Hepatocyte (in vitro differentiated cells): ENCODE measurements around the gene DMWD. TPM values are rescaled to one million over a fixed set of nuclear protein-coding genes. Genes with fewer than 3 reads are reported as not detected.

Experiments used
- DNase-seq: peaks from one replicate; pipeline ENCODE4 v3.0.0-alpha.2; 2016; ENCODE audit warnings: low spot score
- H2AFZ ChIP-seq: fragments of 200-600 bp; sonication (generic); 2 replicates; pipeline ENCODE4 v1.6.0; 2016; ENCODE audit warnings: antibody characterized with exemption, mild to moderate bottlenecking
- H3K27ac ChIP-seq: fragments of 200-600 bp; sonication (generic); 2 replicates; pipeline ENCODE4 v1.5.1; 2016; ENCODE audit warnings: mild to moderate bottlenecking
- H3K27me3 ChIP-seq: fragments of 200-600 bp; sonication (generic); 2 replicates; pipeline ENCODE4 v1.6.1; 2016
- H3K36me3 ChIP-seq: fragments of 200-600 bp; sonication (generic); replicated peaks from 2 replicates; pipeline ENCODE4 v1.5.1; 2016; ENCODE audit warnings: low read depth; ENCODE audit not compliant: insufficient read depth
- H3K4me1 ChIP-seq: fragments of 200-600 bp; sonication (generic); 2 replicates; pipeline ENCODE4 v1.5.1; 2016; ENCODE audit warnings: mild to moderate bottlenecking, moderate library complexity; ENCODE audit not compliant: insufficient read depth
- H3K4me2 ChIP-seq: fragments of 200-600 bp; sonication (generic); 2 replicates; pipeline ENCODE4 v1.6.0; 2016
- H3K4me3 ChIP-seq: fragments of 200-600 bp; sonication (generic); 2 replicates; pipeline ENCODE4 v1.5.1; 2016; ENCODE audit warnings: mild to moderate bottlenecking
- H3K79me2 ChIP-seq: fragments of 200-600 bp; sonication (generic); 2 replicates; pipeline ENCODE4 v1.6.0; 2017; ENCODE audit warnings: mild to moderate bottlenecking
- H3K9me2 ChIP-seq: fragments of 200-600 bp; sonication (generic); replicated peaks from 2 replicates; pipeline ENCODE4 v1.6.0; 2017; ENCODE audit warnings: mild to moderate bottlenecking; ENCODE audit not compliant: insufficient read depth
- H3K9me3 ChIP-seq: fragments of 200-600 bp; sonication (generic); 2 replicates; pipeline ENCODE4 v1.5.1; 2016; ENCODE audit warnings: low read depth, mild to moderate bottlenecking
- H4K20me1 ChIP-seq: fragments of 200-600 bp; sonication (generic); 2 replicates; pipeline ENCODE4 v1.6.0; 2016; ENCODE audit warnings: mild to moderate bottlenecking; ENCODE audit not compliant: insufficient read depth, poor library complexity, severe bottlenecking
- EZH2 ChIP-seq: fragments of 200-600 bp; sonication (generic); IDR thresholded peaks from 2 replicates; pipeline ENCODE4 v1.6.1; 2016; ENCODE audit warnings: antibody characterized with exemption, mild to moderate bottlenecking, borderline replicate concordance
- EZH2phosphoT487 ChIP-seq: fragments of 200-600 bp; sonication (generic); IDR thresholded peaks from one replicate; pipeline ENCODE4 v1.6.1; 2018; ENCODE audit warnings: antibody characterized with exemption, mild to moderate bottlenecking, low read depth, moderate library complexity; ENCODE audit not compliant: unreplicated experiment, severe bottlenecking
- WGBS: methylation state at CpG from one replicate; pipeline ENCODE4 v1.1.6; 2016; ENCODE audit warnings: low lambda C conversion rate; ENCODE audit errors: missing lambda C conversion rate; 5-methylcytosine and 5-hydroxymethylcytosine counted together
- polyA plus RNA-seq: library from polyadenylated mRNA; unstranded; fragments of >200 nt; fragmentation: Nextera tagmentation; extraction: Ambion mirVana; gene quantifications from 2 replicates; pipeline ENCODE4 v1.2.1, GENCODE V29; 2016
- total RNA-seq: library from RNA; depleted of rRNA; stranded (reverse); fragments of >200 nt; gene quantifications from 2 replicates; pipeline ENCODE4 v1.2.3, GENCODE V29; 2014
- TF ChIP-seq, protein P1 (sequence below): fragments of 200-600 bp; sonication (generic); IDR thresholded peaks from 2 replicates; pipeline ENCODE4 v1.5.1; 2016; ENCODE audit warnings: antibody characterized with exemption, mild to moderate bottlenecking; ENCODE audit not compliant: poor library complexity

Gene DMWD
- total and polyA plus RNA-seq, 2 experiments from 2014 or later, result 23.7 to 70.1 TPM

DNA sequence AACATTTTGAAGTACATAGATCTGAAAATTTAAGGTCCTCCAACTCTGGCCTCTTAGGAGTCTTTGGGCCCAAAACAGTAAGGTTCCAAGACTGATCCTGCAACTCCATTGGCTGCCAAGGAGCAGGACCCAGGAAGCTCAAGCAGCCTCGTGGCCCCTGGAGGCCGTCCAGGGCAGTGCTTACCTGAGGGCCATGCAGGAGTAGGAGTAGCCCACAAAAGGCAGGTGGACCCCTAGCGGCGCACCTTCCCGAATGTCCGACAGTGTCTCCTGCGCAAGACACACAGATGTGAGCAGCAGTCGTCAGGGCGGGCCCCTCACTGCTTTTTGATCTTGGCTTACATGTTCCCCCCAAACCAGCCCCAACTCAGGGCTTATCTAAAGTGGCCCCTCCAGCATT is 17.9 kb downstream of the DMWD start:
- Histone ChIP-seq H3K27ac (no peak overlapping the region), H3K9me2 (no peaks in the 10 kb centered on the region), H3K4me3 (no peak overlapping the region), H3K4me1 (peaks cover 6% of the 10 kb centered on the region), H3K36me3 (no peaks in the 10 kb centered on the region), H2AFZ (no peak overlapping the region), H3K79me2 (no peaks in the 10 kb centered on the region), H3K4me2 (no peak overlapping the region), H3K27me3 (no peaks in the 10 kb centered on the region), H4K20me1 (peaks cover 3% of the 10 kb centered on the region), H3K9me3 (no peaks in the 10 kb centered on the region)
- no peak for TF ChIP-seq EZH2
- TF ChIP-seq EZH2phosphoT487, result no peak
- TF ChIP-seq, protein P1, sequence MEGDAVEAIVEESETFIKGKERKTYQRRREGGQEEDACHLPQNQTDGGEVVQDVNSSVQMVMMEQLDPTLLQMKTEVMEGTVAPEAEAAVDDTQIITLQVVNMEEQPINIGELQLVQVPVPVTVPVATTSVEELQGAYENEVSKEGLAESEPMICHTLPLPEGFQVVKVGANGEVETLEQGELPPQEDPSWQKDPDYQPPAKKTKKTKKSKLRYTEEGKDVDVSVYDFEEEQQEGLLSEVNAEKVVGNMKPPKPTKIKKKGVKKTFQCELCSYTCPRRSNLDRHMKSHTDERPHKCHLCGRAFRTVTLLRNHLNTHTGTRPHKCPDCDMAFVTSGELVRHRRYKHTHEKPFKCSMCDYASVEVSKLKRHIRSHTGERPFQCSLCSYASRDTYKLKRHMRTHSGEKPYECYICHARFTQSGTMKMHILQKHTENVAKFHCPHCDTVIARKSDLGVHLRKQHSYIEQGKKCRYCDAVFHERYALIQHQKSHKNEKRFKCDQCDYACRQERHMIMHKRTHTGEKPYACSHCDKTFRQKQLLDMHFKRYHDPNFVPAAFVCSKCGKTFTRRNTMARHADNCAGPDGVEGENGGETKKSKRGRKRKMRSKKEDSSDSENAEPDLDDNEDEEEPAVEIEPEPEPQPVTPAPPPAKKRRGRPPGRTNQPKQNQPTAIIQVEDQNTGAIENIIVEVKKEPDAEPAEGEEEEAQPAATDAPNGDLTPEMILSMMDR, result no peak
- 82% methylated on average over 9 of the region's 9 CpGs for WGBS
- DNase-seq, result no peak

DNA sequence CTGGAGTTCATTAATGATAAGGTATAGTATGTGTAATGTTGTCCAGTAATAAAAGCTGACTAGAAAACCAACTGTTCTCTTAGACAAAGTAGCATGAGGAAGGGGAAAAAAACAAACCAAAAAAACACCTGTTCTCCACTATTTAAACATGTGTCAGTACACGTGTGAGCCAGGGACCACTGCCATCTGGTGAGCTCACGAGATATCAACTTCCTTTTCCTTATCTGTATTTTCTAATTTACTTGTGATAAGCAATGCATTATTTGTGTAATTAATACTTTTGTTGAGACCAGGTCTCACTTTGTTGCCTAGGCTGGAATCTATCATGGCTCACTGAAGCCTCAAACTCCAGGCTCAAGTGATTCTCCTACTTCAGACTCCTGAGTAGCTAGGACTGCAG is 19.3 kb downstream of the DMWD start:
- no peaks in the 10 kb centered on the region for H3K27me3 ChIP-seq
- 64% methylated on average over 2 of the region's 2 CpGs for WGBS
- no peak overlapping the region for H3K4me3 ChIP-seq
- no peak overlapping the region for H3K27ac ChIP-seq
- H3K79me2 ChIP-seq, result no peaks in the 10 kb centered on the region
- peaks cover 3% of the 10 kb centered on the region for H3K4me1 ChIP-seq
- DNase-seq, result no peak
- H4K20me1 ChIP-seq, result no peaks in the 10 kb centered on the region
- no peak overlapping the region for H3K4me2 ChIP-seq
- H3K36me3 ChIP-seq, result no peaks in the 10 kb centered on the region
- no peak overlapping the region for H2AFZ ChIP-seq
- TF ChIP-seq EZH2phosphoT487 (no peak), EZH2 (no peak)
- TF ChIP-seq, protein P1, result no peak
- no peaks in the 10 kb centered on the region for H3K9me3 ChIP-seq
- H3K9me2 ChIP-seq, result no peaks in the 10 kb centered on the region

DNA sequence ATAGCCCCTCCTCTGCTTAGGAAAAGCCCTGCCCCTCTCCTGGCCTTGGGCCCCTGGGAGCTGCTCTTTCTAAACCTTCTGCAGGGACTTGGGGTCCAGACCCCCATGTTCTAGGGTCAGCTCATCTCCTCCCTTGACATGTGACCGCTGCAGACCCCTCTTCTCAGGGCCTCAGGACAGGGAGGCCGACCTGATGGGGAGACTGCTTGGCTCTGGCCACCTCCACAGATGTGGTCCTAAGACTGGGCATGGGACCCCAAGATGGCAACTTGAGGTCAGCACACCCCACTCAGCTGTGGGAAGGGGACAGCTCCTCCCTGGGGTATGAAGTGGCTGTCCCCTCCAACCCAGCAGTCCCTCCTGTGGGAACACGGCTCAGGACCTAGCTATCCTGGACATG is 19.7 kb downstream of the DMWD start:
- Histone ChIP-seq H4K20me1 (no peaks in the 10 kb centered on the region), H3K36me3 (no peaks in the 10 kb centered on the region), H3K4me2 (no peak overlapping the region), H3K27me3 (no peaks in the 10 kb centered on the region), H3K9me2 (no peaks in the 10 kb centered on the region), H3K4me3 (no peak overlapping the region), H3K27ac (no peak overlapping the region), H3K4me1 (peaks cover 3% of the 10 kb centered on the region), H2AFZ (no peak overlapping the region), H3K9me3 (no peaks in the 10 kb centered on the region), H3K79me2 (peaks cover 1% of the 10 kb centered on the region)
- DNase-seq, result no peak
- TF ChIP-seq, protein P1, result no peak
- TF ChIP-seq EZH2, result no peak
- no peak for TF ChIP-seq EZH2phosphoT487
- 96% methylated on average over 3 of the region's 3 CpGs for WGBS
